Upper lobe of left lung (tissue), 4 donors: ENCODE results near the gene RNF224.

Experiments used
- CTCF ChIP-seq, 6 experiments: fragments of 450-650 bp in 4 of 6; fragments of 200-600 bp in 2 of 6; sonication (generic) in 2 of 6; IDR thresholded peaks; one replicate each; pipeline ENCODE4 v1.5.1; 2016 to 2019; ENCODE audit warnings: antibody characterized with exemption in 6 of 6
- POLR2A ChIP-seq, 4 donors: fragments of 450-650 bp; IDR thresholded peaks; one replicate each; pipeline ENCODE4 v1.5.1; 2016 to 2017; ENCODE audit warnings: antibody characterized with exemption in 4 of 4, mild to moderate bottlenecking in 2 of 4
- POLR2AphosphoS5 ChIP-seq, 2 donors: sonication (generic); formaldehyde crosslinking; IDR thresholded peaks; one replicate each; pipeline ENCODE4 v1.5.1; 2017; ENCODE audit warnings: antibody characterized with exemption in 2 of 2

- TF ChIP-seq POLR2A (IDR thresholded peaks at IDR 0.05) (no peak), CTCF (IDR thresholded peaks at IDR 0.05) (no peak), POLR2AphosphoS5 (IDR thresholded peaks at IDR 0.05) (no peak)
Observed at GRCh38 chr9:137192448-137192780, 34.9 kb upstream of the RNF224 start.
